ENCODE results near the gene TOR1AIP1. TPM values are rescaled to one million over a fixed set of nuclear protein-coding genes. Genes with fewer than 3 reads are reported as not detected.

TOR1AIP1 gene
- total RNA-seq, 1 experiment from 2014 or later = 31.9 TPM

DNA sequence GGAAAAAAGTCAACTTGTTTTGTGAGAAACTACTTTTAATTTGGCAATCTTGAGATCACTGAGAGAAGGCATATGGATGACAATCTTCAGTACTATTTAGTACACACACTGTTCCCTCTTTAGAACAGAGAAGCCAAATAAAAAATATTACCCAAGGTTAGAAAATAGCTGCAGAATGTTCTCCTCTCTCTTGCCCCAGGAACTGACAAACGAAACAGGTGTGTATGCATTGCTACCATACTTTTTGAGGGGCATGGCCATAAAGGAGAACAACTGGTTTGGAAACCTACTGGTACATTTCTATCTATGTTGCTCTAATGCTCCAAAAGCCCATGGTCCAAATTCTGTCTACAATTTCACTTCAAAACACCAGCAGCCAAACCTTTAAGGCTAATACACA lies 10.1 kb upstream of the TOR1AIP1 start:
- DNase-seq (ENCODE audit: low spot score) = no peak
- H3K27me3 ChIP-seq (replicated peaks; ENCODE audit: insufficient read depth, low read depth, low read length, poor library complexity) = no peaks in the 10 kb centered on the region
- no peak overlapping the region for H3K27ac ChIP-seq (ENCODE audit: low read depth, low read length, poor library complexity, severe bottlenecking)
- POLR2A ChIA-PET (ENCODE audit: low non-redundant PET) = no interaction called here
- no peaks in the 10 kb centered on the region for H3K9me3 ChIP-seq (ENCODE audit: low read depth, low read length, poor library complexity, severe bottlenecking)
- peaks cover 29% of the 10 kb centered on the region for H3K4me1 ChIP-seq (ENCODE audit: insufficient read depth, low read length, poor library complexity, severe bottlenecking)
- TF ChIP-seq, protein P1, sequence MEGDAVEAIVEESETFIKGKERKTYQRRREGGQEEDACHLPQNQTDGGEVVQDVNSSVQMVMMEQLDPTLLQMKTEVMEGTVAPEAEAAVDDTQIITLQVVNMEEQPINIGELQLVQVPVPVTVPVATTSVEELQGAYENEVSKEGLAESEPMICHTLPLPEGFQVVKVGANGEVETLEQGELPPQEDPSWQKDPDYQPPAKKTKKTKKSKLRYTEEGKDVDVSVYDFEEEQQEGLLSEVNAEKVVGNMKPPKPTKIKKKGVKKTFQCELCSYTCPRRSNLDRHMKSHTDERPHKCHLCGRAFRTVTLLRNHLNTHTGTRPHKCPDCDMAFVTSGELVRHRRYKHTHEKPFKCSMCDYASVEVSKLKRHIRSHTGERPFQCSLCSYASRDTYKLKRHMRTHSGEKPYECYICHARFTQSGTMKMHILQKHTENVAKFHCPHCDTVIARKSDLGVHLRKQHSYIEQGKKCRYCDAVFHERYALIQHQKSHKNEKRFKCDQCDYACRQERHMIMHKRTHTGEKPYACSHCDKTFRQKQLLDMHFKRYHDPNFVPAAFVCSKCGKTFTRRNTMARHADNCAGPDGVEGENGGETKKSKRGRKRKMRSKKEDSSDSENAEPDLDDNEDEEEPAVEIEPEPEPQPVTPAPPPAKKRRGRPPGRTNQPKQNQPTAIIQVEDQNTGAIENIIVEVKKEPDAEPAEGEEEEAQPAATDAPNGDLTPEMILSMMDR (conservative IDR thresholded peaks at IDR 0.05; ENCODE audit: low read depth, low read length) = no peak
- TF ChIP-seq EZH2 (IDR thresholded peaks at IDR 0.05; ENCODE audit: borderline replicate concordance, low read depth, low read length, poor library complexity, severe bottlenecking) = no peak
- BruUV-seq (replicated peaks) = no TSS peak
- peaks cover 33% of the 10 kb centered on the region for H3K36me3 ChIP-seq (ENCODE audit: insufficient read depth, low read length, poor library complexity, severe bottlenecking)
- CTCF ChIA-PET = no interaction called here
- intact Hi-C loops (cut with micrococcal nuclease; ENCODE audit: unreplicated experiment) = loop anchor here (5.0 kb wide), 1 partner anchor 290 kb away; no protein-coding TSS in a partner anchor
- H3K4me3 ChIP-seq (ENCODE audit: low read depth, low read length, poor library complexity, severe bottlenecking) = no peak overlapping the region

DNA sequence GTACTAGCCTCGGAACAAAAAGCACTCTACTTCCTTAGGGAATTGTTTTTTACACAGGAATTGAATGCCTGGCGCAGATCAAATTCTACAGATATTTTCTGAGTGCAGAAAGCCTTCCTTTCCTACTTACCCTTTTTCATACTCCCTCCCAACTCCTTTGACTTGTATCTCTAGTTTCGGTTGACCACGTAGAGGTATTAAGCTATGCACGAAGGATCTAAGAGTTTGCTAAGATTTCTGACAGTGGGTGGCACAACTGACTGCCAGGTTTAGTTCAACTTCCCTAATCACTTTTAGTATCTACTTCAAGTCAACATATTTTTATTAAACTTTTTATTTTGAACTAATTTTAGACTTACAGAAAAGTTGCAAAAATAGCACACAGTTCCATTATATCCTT lies 9.5 kb upstream of the TOR1AIP1 start:
- CTCF ChIA-PET = no interaction called here
- H3K4me3 ChIP-seq (ENCODE audit: low read depth, low read length, poor library complexity, severe bottlenecking) = no peak overlapping the region
- no peaks in the 10 kb centered on the region for H3K9me3 ChIP-seq (ENCODE audit: low read depth, low read length, poor library complexity, severe bottlenecking)
- H3K36me3 ChIP-seq (ENCODE audit: insufficient read depth, low read length, poor library complexity, severe bottlenecking) = peaks cover 27% of the 10 kb centered on the region
- no peak overlapping the region for H3K27ac ChIP-seq (ENCODE audit: low read depth, low read length, poor library complexity, severe bottlenecking)
- DNase-seq (ENCODE audit: low spot score) = no peak
- POLR2A ChIA-PET (ENCODE audit: low non-redundant PET) = no interaction called here
- H3K4me1 ChIP-seq (ENCODE audit: insufficient read depth, low read length, poor library complexity, severe bottlenecking) = peaks cover 29% of the 10 kb centered on the region
- BruUV-seq (replicated peaks) = no TSS peak
- H3K27me3 ChIP-seq (replicated peaks; ENCODE audit: insufficient read depth, low read depth, low read length, poor library complexity) = no peaks in the 10 kb centered on the region
- no peak for TF ChIP-seq EZH2 (IDR thresholded peaks at IDR 0.05; ENCODE audit: borderline replicate concordance, low read depth, low read length, poor library complexity, severe bottlenecking)
- TF ChIP-seq, protein P1 (conservative IDR thresholded peaks at IDR 0.05; ENCODE audit: low read depth, low read length) = no peak
- intact Hi-C loops (cut with micrococcal nuclease; ENCODE audit: unreplicated experiment) = loop anchor here (5.0 kb wide), 1 partner anchor 290 kb away; no protein-coding TSS in a partner anchor

DNA sequence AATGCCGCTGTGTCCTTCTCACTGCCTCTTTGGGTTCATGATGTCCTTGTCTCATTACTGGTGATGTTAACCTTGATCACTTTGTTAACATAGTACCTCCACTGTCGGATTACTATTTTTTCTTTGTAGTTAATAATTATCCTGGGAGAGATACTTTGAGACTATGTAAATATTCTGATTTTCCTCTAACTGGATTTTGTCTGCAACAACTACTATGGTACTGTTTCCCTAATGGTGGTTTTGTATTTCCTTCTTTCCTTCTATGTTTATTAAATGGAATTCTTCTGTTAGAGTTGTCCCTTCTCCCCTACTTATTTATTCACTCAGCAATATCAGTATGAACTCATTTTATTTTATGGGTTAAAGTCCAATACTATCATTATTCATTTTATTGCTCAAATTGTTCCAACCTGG lies 8.6 kb upstream of the TOR1AIP1 start:
- intact Hi-C loops (cut with micrococcal nuclease; ENCODE audit: unreplicated experiment) = loop anchor here (5.0 kb wide), 1 partner anchor 289 kb away; no protein-coding TSS in a partner anchor
- no peak overlapping the region for H3K27ac ChIP-seq (ENCODE audit: low read depth, low read length, poor library complexity, severe bottlenecking)
- no TSS peak for BruUV-seq (replicated peaks)
- no peaks in the 10 kb centered on the region for H3K27me3 ChIP-seq (replicated peaks; ENCODE audit: insufficient read depth, low read depth, low read length, poor library complexity)
- CTCF ChIA-PET = no interaction called here
- POLR2A ChIA-PET (ENCODE audit: low non-redundant PET) = no interaction called here
- H3K4me3 ChIP-seq (ENCODE audit: low read depth, low read length, poor library complexity, severe bottlenecking) = no peak overlapping the region
- peaks cover 29% of the 10 kb centered on the region for H3K4me1 ChIP-seq (ENCODE audit: insufficient read depth, low read length, poor library complexity, severe bottlenecking)
- no peak for DNase-seq (ENCODE audit: low spot score)
- TF ChIP-seq EZH2 (IDR thresholded peaks at IDR 0.05; ENCODE audit: borderline replicate concordance, low read depth, low read length, poor library complexity, severe bottlenecking) = no peak
- TF ChIP-seq, protein P1 (conservative IDR thresholded peaks at IDR 0.05; ENCODE audit: low read depth, low read length) = no peak
- H3K9me3 ChIP-seq (ENCODE audit: low read depth, low read length, poor library complexity, severe bottlenecking) = no peaks in the 10 kb centered on the region
- peaks cover 21% of the 10 kb centered on the region for H3K36me3 ChIP-seq (ENCODE audit: insufficient read depth, low read length, poor library complexity, severe bottlenecking)
